Lung microvascular endothelial cell (primary cell): Measurements from ENCODE around the gene HTN1. TPM values are rescaled to one million over a fixed set of nuclear protein-coding genes. Genes with fewer than 3 reads are reported as not detected.
"Not testable (repeated sequence)": the region's sequence is repeated elsewhere in the genome, so short reads cannot be mapped to it uniquely, and the experiment has no call there.

Experiments
- DNase-seq, 2 donors: peaks; one replicate each; pipeline versions ENCODE4 v3.0.0 to v3.0.0-alpha.2; 2010; ENCODE audit warnings: low read depth in 2 of 2
- total RNA-seq: library from RNA; depleted of rRNA; stranded (reverse); fragments of >200 nt; gene quantifications from 2 replicates; pipeline ENCODE4 v1.2.1, GENCODE V29; 2014

The HTN1 gene
- 0.44 TPM in 1 of 2 replicates, not detected in the other for total RNA-seq

- peak in 1 of 2 donors; percentile 7 for DNase-seq
Observed at GRCh38 chr4:70050138-70050537, at the start of gene HTN1. Gene HTN1, plus strand, starts transcription at chr4:70050438. Its CDS starts 2,639 bp downstream, at chr4:70053077.

GRCh38 chr4:70000711-70001110, 49.5 kb upstream of the HTN1 start:
- no peak for DNase-seq

GRCh38 chr4:70002507-70002906, 47.7 kb upstream of the HTN1 start:
- DNase-seq = no peak

GRCh38 chr4:70008771-70009170, 41.5 kb upstream of the HTN1 start:
- no peak for DNase-seq

- DNase-seq = not testable (repeated sequence)
Observed at GRCh38 chr4:70019006-70019405, 31.2 kb upstream of the HTN1 start.

- no peak for DNase-seq
Observed at GRCh38 chr4:70023218-70023617, 27.0 kb upstream of the HTN1 start.

GRCh38 chr4:70027011-70027410, 23.2 kb upstream of the HTN1 start:
- DNase-seq = no peak

GRCh38 chr4:70028159-70028558, 22.1 kb upstream of the HTN1 start, which contains the start of gene HTN3:
Gene HTN3, plus strand, starts transcription at chr4:70028459. Its CDS starts 2,282 bp downstream, at chr4:70030741.
- peak in 1 of 2 donors; percentile 1 for DNase-seq

GRCh38 chr4:70037559-70037958, 12.7 kb upstream of the HTN1 start:
- DNase-seq = not testable (repeated sequence)

- DNase-seq = not testable (repeated sequence)
Observed at GRCh38 chr4:70039928-70040327, 10.3 kb upstream of the HTN1 start.

GRCh38 chr4:70041652-70042286, 8.5 kb upstream of the HTN1 start:
- no peak for DNase-seq

GRCh38 chr4:70056534-70056933, 6.3 kb downstream of the HTN1 start:
- DNase-seq = not testable (repeated sequence)

- DNase-seq = no peak
Observed at GRCh38 chr4:70057651-70058050, 7.4 kb downstream of the HTN1 start.

- no peak for DNase-seq
Observed at GRCh38 chr4:70059149-70059548, 8.9 kb downstream of the HTN1 start.

- DNase-seq = no peak
Observed at GRCh38 chr4:70062000-70062399, 11.8 kb downstream of the HTN1 start.

- no peak for DNase-seq
Observed at GRCh38 chr4:70080205-70080604, 30.0 kb downstream of the HTN1 start.

- DNase-seq = no peak
Observed at GRCh38 chr4:70099206-70099605, 49.0 kb downstream of the HTN1 start.

Other genes with a start within 250 kb of the HTN1 start
- 3.4 and 5.2 TPM in 2 replicates for gene SULT1E1, start 190.3 kb upstream of the HTN1 start, total RNA-seq
- gene CSN1S1, start 119.4 kb upstream of the HTN1 start, total RNA-seq = not detected in 2 replicates
- not detected in 2 replicates for gene CSN2, start 84.7 kb upstream of the HTN1 start, total RNA-seq
- gene STATH, start 54.5 kb upstream of the HTN1 start, total RNA-seq = not detected in 2 replicates
- not detected in 2 replicates for gene HTN3, start 22.0 kb upstream of the HTN1 start, total RNA-seq
- gene PRR27, start 103.8 kb downstream of the HTN1 start, total RNA-seq = not detected in 2 replicates
- gene ODAM, start 145.3 kb downstream of the HTN1 start, total RNA-seq = not detected in 2 replicates
- gene FDCSP, start 175.7 kb downstream of the HTN1 start, total RNA-seq = not detected in 2 replicates
- gene CSN3, start 192.2 kb downstream of the HTN1 start, total RNA-seq = not detected in 2 replicates